Measurements from ENCODE around the gene EXOSC9.

Gene EXOSC9

DNA sequence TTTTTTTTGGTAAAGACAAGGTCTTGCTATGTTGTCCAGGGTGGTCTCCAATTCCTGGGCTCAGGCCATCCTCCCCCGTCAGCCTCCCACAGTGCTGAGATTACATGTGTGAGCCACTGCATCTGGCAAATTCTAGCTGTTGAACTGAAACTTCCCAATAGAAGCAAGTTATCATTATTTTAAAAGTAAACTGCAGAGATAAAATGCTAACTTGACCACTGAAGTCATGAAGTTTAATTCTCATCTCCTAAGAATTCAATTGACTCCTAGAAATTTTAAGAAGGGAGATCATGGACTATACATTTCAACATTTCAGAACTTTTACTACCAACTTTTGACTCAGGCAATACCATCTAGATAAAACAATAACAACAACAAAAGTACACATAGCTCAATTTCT, 11.7 kb upstream of the EXOSC9 start:
- DNase-seq = no peak

- no peak for DNase-seq
These were observed 10.9 kb upstream of the EXOSC9 start for GRCh38 chr4:121789960-121790829.

DNA sequence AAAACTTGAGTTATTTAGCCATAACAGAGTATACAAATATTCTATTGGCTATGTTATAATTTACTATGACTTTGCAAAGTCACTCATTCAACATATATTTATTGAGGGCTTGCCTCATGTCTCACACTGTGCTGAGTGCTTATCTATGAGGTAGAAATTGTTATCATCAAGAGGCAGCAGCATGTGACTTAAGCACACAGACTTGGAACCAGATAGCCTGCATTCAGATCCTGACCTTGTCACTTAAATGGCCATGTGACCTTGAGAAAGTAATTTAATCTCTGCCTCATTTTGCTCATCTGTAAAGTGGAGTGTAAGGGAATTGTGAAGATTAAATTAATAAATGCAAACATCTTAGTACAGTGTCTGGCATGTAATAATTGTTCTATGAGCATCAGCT, 10.1 kb upstream of the EXOSC9 start:
- DNase-seq = no peak

GRCh38 chr4:121791481-121791880, 9.6 kb upstream of the EXOSC9 start:
- no peak for DNase-seq

DNA sequence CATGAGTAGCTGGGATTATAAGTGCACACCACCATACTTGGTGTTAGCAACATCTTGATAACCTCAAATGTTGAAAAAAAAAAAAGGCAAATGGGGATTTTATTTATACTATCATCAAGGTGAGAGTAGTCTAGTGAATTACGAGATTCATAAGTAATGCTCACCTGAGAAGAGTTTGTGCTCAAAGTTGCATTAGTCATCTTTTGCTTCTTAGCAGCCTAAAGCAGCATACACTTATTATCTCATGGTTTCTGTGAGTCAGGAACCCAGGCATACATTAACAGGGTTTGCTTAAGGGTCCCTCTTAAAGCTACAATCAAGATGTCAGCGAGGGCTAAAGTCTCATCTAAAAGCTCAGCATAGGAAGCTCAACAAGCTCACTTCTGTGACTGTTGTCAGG, 8.2 kb upstream of the EXOSC9 start:
- no peak for DNase-seq

DNA sequence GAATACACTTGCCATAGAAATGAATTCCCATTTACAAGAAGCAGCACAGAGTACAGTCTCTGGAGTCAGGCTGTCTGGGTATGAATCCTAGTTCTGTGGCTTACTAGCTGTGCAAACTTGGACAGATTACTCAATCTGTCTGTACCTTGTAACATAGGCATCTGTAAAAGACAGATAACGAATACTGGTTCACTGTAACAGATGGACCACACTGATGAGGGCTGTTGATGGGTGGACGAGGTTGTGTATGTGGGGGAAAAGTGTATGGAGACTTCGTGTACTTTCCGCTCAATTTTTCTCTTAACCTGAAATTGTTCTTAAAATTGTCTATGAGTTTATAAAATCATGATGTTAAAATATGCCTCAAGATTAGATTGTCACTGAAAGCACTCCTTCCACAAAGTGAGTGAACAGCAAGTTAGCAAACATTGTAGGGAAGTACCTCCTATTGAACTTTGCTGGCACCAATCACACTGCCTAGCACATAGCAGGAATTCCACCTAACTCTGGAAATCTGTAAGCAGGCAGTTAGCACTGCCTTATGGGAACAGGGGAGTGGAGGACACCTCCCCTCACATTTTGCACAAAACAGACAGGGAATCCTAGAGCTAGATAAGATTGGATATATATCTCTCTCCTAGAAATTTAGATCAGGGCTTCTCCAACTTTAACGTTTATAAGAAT, 6.5 kb upstream of the EXOSC9 start:
- no peak for DNase-seq

GRCh38 chr4:121796283-121796682, 4.8 kb upstream of the EXOSC9 start:
- no peak for DNase-seq

DNA sequence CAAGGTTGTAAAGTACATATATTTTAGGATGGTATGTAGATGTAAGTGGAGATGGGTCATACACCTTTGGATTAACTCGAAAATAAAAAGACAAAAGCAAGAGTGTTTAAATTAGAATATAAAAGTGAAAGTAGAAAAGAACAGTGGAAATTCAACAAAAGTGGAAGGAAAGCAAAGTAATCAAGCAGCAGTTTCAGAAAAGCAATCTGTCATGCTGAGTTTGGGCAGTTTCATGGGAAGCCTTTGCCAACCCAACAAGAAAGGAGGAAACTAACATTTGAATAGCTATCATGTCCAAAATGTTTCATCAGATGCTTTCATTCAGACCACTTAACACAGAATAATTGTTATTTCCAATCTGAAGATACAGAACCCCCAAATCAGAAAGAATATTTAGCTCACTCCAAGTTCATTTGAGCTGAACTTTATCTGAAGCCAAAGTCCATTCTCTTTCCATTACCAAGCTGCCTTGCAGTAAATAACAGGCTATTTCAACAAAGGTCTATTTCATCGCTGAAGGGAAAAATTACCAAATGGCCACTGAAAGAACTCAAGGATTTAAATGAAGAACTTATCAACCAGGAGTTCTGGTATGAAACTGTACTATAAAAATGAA, 1.8 kb upstream of the EXOSC9 start:
- DNase-seq = no peak

DNA sequence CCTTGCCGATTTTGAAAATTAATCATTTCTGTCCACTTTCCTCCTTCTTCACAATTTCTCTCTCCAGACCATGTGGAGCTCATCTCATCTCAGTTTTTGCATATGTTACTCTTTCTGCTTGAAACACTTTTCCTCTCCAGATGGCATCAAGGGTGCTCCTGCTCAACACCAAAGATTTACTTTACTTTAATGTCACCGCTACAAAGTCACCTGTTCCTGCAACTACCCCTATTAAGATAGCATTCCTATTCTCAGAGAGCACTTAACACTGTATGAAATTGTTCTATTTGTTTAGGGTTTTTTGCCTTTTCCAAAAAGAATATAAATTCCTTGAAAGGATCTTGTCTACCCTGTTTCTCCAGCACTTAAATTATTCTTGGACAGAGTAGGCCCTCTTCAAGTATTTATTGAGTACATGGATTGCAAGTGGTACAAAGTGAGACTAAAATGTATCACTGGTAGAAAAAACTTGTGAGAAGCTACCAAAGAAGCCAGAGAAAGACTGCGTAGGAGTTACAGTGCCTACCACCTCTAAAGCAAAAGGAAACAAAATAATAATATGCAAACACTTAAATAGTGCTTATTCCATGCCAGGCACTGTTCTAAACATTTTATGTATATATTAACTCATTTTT, 1.1 kb upstream of the EXOSC9 start:
- no peak for DNase-seq

DNA sequence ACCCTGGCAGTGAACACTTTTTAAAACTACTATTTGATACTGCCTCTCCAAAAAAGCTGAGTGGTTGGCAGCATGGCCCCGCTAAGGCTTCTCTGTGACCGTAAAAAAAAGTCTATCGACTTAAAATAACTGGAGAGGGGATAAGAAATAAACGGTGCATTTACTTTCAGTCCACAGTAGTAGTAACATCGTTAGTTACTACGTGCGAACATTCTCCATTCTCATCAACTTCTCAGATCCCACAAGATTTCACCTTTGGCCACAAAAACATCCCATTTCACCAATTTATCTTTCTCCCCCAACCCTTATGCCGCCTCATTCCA, 524 bp upstream of the EXOSC9 start:
- DNase-seq = no peak

DNA sequence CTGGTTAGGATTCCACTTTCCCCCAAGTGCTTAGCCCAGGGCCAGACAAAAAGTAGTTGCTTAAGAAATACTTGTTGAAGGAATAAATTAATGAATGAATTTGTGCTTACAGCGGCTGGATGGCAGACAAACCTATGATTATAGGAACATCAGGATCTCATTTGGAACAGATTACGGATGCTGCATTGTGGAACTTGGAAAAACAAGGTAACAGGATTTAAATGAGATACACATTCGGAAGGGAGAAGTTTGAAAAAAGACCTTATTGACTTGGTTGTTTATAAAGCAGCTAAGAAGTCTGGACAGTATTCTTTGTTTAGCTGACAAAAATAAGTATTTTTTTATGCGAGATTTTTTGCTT, 572 bp downstream of the EXOSC9 start:
- no peak for DNase-seq

GRCh38 chr4:121806411-121806810, 5.3 kb downstream of the EXOSC9 start:
- DNase-seq = no peak

DNA sequence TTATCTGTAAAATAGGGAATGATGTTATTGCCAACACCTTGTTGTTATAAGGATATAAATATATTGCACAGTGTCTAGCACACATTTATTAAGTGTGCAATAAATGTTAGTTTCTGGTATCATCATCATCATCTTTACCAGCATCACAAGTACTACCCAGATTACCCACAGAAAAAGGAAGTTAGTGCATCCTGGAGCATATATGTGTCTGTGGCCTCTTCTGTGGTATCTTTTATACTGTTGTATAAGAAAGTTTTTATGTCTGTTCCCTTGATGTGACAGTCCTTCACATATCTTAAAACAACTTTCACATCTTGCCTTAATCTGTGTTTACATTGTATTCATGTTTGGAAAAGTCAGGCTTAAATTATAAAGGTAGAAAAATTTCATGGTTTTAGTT, 10.0 kb downstream of the EXOSC9 start:
- DNase-seq = no peak

DNA sequence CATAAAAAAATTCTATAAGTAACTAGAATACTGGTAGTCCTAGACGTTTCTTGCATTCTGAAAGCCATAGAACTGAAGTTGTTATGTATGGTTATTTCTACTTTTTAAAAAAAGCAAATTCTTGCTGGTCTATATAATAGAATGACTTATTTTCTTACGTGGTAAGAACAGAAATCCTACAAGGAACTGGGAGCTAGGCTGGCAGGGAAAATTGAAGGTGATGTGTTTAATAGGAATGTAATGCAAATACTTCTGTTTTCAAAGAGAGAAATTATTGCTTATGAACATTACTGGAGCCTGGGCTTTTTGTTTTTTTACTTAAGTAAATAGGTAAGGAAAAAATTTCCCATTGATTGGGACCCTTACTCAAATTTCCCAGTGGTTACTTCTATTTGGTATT, 13.6 kb downstream of the EXOSC9 start:
- DNase-seq = no peak

DNA sequence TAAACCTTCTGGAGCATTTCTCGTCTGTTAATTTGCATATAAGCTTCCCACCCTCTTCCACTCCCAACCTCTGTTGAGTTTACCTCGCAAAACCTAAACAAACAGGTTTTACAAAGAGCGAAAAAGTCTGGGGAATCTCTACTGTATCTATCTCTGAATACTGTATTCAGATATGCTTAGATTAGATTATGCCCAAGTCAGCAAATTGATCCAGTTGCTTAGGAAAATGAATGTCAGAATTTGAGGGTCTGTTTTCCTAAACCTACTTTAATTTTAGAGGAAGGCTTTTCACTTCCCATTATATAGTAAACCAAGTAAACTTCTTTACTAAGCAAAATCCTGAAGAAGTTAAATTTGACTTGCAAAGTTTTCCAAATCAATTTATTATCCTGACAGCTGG, 15.9 kb downstream of the EXOSC9 start:
- DNase-seq = no peak

DNA sequence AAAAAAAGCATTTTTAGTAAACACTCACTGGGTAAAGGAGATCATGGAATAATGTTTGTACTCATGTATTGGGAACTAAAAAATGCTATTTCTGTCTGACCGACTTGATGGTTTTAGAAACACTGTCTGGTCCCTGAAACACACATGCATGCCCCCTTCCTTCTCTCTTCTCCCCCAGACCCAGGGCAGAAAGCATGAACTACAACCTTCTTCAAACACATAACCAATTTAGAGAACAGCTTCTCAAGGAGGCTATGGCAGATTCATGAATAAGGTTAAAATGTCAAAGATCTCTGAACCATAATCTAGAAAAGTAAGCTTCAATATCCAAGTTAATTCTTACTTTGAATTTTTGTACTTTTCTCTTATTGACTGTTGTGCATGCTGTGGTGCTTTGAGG, 16.6 kb downstream of the EXOSC9 start:
- no peak for DNase-seq

DNA sequence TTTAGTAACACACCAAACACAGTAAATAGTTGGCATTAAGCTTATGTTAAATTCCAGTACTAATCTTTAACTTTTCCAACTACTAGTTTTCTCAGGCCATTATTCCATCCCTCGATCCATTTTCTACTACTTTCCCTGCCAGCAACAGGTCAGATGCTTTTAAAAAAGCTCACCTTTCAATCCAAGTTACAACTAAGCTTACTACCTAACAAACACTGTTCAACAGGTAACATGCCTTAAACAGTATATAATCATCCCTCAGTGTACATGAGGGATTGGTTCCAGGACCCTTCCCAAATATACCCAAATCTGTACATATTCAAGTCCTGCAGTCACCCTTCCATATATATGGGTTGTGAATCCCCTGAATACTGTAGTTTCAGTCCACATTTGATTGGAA, 17.1 kb downstream of the EXOSC9 start:
- DNase-seq = no peak

DNA sequence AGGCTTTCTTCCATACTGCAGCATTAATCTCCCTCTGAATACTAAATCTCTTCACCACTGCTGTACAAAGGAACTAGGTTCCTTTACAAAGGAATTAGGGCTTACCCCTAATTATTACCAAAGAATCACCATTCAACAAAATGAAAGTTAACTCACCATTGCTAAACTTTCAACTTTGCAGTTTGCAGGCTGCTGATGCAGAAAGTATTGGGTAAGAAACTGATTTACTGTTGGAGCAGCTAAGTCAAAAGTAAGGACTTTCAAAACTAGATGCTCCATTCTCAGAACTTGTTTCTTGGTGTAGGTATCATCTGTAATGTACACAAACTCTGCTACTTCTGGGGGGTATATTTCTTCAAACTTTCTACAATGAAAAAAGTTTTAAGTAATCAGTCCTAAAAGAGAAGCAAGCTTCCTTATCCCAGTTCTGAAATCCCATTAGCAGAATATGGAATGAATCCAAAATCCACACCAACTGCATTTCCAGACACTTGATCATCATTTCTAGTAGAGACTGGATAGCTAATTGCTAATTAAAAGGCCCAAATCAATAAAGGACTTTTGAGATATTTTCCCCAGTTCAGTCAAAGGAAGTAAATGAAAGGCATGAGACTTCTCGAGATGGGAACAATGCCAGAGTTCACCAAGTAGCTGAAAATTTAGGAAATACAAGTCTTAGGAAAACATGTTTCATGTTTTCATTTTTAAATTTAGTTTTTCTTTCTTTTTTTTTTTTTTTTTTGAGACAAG, 18.3 kb downstream of the EXOSC9 start:
- no peak for DNase-seq

- DNase-seq = no peak
These were observed 20.9 kb downstream of the EXOSC9 start for GRCh38 chr4:121822047-121822446.

DNA sequence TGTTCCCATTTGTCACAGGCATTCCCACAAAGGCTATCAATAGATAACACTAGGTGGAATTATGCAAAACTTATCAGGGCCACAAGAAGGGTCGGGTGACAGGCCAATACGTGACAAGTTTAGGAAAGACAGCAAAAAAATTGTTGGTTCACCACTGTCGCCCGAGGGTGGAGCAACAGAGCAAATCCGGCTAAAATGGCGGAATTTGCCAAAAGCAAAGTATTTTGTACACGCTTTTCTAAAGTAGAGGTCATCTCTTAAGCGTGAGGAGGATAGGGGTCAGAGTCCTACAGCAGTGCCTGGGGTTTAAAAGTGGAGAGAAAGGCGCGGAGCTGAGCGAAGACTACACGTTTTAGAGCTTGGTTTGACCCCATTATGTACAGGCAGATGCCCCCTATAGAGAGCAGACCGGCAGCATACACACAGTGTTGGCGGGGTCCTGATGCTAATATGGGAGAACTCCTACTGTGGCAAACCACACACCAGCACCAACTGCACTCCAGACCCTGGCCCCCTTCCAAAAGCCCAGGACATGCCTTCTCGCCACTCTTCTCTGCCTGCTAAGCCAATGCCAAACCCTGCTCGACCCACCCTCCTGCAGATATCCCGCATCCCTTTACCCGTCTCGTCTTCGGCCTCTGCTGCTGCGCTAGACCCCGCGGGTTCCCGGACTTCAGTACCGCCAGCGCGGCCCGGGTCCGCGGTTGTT, 21.8 kb downstream of the EXOSC9 start:
- DNase-seq = peak in 7 of 51 donors; percentile 1 to 23 (median 16)
